Right hindlimb (tissue), 1 donor: Measurements from ENCODE around the gene AAR2.

Experiments
- DNase-seq: peaks from one replicate; pipeline ENCODE4 v3.0.0-alpha.2; 2018

The AAR2 gene

DNA sequence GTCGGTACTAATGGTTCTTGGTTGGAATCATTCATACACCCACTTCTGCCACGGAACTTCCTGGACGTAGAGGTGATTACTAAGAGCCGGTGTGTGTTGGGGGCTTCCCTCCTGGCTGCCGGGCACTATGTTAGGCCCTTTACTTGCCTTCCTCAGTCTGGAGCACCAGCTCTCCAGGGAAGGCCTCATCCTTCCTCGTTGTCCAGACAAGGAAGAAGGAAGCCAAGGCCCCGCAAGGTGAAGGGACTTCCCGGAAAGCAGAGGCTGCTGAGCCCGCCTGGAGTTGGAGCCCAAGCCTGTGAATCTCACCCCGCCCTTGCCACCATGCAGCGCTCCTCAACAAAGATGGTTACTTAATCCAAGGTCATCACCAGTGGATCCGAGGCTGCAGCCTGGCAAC is 26.2 kb downstream of the AAR2 start:
- no peak for DNase-seq

DNA sequence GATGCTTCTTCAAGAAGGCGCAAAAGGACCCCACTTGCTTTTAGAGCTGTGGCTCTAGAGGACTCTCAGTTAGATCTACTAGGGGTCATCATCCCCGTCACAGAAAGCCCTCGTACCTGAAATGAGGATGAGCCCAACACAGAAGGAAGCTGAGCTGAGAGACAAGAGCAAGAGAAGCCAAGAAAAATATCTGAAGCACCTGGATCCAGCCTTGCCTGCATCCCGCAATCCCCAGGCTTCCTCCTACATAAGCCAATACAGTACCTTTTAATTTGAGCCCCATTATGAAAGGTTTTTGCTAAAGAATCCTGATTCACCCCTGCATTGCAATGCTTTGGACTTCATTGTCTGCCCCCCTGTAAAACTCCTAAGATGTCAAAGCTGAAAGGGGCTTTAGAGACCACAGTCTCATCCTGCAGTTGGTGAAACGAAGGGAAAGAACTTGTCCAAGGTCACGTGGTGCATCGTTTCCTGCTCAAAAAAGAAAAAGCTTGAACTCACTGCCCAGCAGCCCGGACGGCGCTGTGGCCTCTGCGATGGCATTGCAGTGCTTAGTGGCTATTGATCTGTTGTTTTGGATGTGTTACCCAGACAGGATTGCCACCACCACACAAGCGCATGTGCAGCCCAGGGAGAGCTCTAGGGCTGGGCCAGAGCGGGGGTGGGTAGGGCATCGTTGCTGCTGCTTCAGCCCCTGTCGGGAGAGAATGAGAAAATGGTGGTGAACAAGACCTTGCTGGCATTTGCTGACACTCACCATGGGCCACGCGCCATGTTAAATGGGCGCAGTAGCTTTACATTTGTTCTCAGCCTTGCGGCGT is 28.4 kb downstream of the AAR2 start:
- no peak for DNase-seq

GRCh38 chr20:36266189-36266588 is 29.9 kb downstream of the AAR2 start:
- DNase-seq, result no peak

DNA sequence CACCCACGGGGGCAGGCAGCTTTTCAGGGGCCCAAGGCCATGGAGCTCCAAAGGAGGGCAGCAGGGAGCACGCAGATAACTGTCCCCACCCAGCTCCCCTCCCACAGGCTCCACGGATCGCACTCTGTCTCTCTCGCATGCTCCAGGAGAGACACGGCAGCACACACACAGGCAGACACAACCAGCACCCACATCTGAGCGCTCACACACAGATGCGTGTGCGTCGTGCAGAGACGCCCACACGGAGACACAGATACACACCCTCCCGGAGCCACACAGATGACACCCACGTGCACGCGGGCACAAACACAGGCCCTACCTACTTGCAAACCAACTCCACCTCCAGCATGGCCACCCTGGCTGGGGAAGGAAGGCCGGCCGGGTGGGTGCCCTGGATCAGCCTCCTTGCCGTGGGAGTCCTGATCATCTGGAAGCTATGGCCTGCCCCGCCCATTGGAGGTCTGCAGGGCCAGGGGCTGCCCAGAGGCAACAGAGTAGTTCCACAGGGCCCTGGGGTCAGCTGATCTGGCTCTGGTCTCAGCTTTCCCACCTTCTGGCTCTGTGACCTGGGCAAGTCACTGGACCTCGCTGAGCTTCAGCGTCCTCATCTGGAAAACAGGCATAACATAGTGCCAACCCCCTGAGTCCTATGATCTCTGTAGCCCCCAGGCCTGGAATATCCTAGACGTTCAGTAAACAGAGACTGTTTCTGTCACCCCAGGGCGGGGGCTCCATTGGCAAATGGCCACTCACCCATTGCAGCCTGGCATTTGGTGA is 31.5 kb downstream of the AAR2 start:
- no peak for DNase-seq

GRCh38 chr20:36268440-36269342 is 32.4 kb downstream of the AAR2 start:
- no peak for DNase-seq

DNA sequence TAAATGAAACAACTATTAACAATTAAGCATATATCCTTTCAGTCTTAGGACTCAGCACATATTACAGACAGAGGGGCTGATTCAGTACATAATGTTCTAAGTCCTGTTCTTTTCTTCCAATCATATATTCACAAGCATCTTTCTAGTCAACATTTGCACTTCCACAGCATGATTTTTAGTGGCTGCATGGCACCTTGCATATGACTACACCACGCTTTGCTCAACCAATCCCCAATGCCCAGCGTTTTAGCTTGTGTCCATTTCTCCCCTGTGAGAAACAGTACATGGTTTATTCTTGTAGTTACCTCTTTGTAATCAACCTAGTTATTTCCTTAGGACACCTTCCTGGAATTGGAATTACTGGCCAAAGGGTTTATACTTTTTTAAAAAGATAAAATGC is 33.2 kb downstream of the AAR2 start:
- no peak for DNase-seq

DNA sequence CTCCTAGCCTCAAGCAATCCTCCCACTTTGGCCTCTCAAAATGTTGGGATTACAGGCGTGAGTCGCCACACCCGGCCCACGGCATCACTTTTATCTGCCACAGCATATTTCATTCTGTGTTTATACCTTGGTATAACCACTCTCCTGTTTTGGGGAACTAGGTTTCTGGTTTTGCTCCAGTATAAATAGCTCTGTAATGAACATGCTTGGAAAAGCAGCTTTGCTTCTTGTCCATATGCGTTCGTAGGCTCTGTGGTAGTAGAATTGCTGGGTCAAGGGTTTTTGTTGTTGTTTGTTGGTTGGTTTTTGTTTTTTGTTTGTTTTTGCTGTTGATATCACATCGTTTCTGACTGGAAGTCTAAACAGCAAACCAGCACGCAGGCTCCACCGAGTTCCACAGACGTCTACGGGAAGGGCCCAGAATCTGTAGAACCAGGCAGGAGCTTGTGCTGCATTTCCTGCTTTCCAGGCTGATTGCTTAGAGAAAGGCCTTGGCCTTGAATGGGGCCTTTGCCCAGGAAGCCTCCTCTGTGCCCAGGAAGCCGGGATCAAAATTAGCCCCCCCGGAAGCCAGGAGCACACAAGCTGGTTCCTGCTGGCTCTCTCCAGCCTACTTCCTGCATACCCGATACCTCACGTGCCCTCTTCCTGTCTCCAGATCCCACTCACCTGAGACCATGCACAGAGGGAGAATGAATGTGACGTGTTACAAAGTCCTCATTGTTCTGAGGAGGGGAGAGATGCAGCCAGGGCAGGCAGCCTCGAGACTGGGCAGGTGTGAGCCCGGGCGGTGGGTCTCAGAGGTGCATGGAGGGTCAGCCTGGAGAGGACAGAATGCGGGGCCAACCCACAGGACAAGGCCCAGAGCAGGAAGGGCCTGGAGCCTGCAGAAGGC is 34.7 kb downstream of the AAR2 start:
- DNase-seq, result no peak

GRCh38 chr20:36271639-36272546 is 35.6 kb downstream of the AAR2 start:
- no peak for DNase-seq

GRCh38 chr20:36272547-36273220 is 36.4 kb downstream of the AAR2 start:
- no peak for DNase-seq

DNA sequence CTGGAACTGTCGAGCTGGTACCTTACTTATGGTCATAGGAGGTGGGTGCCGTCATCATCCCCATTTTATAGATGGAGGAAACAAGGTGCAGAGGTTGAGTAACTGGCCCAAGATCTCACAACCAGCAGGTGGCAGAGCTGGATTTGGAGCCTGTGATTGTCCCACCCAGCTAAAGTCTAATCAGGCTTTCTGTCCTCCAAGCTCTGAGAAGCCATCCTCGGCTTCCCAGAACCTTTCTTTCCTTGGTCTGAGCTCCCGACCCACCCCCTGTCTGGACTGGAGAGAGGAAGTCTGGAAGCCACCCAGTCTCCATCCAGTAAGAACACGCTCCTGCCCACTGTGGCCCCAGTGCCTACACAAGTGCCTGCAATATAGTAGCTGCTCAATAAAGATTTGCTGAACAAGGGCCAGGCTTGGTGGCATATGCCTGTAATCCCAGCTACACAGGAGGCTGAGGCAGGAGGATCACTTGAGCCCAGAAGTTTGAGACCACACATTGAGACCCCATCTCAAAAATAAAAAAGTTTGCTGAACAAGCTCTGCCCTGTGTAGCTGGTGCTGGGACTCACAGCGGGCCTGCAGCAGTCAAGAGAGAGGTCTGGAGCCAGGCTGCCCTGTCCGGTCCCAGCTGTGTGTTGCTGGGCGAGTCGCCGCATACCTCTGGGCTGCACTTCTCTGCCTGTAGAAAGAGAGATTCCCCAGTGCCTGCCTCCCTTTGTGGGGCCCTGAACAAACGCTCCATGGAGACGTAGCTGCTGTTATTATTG is 37.3 kb downstream of the AAR2 start:
- DNase-seq, result no peak

DNA sequence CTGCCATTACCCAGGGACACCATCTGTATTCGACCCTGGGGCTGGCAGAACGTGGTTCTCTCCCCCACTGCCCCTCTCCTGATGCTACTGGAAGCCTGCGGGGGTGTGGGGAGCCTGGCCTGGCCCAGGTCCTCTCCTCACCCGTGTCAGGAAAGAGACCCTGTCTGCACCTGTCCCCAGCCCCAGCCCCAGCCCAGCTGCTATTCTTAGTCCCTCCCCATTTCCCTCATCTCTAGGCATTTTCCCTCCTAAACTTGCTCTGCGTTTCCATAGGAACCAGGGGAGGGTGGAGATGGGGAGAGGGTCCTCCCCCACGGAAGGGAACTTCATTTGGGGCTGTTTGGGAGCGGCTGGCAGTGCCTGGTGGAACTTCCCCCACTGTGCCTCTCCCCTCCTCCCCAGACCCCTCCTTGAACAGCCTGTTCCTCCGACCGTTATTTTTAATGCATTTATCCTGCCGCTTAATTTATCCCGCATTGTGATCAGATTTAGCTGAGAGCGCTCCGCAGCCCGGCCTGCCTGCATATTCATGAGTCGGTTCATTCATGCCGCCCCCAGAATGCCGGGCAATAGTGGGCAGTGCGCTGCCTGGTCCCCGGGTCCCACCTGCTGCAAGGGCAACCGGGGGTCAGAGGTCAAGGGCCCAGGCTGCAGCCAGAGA is 38.0 kb downstream of the AAR2 start:
- no peak for DNase-seq

DNA sequence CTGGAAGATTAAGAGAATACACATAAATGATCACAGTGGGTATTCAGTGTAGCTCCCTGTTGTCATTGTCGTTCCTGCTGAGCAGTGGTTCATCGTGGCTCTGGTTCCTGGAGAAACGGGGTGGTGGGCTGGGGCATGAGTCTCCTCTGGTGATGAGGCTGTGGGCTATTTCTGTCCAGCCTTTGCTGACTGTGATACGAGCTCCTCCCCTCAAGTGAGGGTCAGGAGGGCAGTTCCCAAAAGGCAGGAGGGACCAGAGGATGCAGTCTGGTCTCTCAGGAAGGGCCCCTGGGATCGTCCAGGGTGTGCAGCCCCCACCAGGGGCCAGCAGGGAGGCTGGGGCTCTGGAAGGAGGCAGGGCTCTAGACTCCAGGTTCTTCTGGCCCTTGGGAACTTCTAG is 38.7 kb downstream of the AAR2 start:
- DNase-seq, result no peak

GRCh38 chr20:36275441-36276189 is 39.3 kb downstream of the AAR2 start:
- DNase-seq, result no peak

- no peak for DNase-seq
Observed at GRCh38 chr20:36277546-36277945, 41.3 kb downstream of the AAR2 start.

GRCh38 chr20:36279362-36279761 is 43.1 kb downstream of the AAR2 start:
- no peak for DNase-seq

DNA sequence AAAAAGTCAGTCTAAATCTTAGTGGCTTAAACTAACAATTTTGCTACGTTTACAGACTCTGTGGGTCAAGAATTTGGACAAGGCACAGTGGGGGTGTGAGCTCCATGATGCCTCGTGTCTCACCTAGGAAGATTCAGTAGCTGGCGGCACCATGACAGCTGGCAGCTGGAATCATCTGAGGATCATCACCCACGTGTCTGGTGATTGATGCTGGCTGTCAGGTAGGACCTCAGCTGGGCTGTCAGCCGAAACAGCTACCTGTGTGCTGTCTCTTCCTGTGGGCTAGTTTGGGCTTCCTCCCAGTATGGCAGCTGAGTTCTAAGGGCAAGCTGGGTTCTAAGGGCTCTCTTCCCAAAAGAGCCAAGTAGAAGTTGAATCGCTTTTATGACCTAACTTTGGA is 43.5 kb downstream of the AAR2 start:
- no peak for DNase-seq

DNA sequence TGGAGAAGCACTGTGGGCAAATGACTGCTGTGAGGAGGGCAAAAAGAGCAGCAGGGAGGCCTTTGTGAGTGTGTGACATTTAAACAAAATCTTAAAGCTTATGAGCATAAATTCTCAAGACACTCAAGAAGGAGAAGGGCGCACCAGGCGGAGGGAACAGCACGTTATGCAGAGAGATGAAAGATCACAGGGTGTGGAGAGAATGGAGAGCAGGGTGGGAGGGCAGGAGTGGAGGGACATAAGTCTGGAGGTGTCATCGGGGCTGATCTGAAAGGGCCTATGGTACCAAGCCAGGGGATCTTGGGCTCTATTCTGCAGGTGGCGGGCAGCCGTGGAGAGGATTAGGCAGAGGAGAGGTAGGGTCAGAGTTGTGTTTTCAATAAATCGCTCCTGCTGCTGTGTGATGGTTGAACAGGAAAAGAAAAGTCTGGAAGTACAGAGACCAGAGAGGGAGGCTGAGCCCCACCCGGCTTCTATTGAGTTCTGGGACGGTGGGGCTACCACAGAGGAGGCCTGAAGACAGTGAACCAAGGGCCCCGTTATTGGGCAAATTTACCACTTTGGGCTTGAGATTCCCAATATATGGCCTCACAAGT is 45.6 kb downstream of the AAR2 start:
- DNase-seq, result no peak

- no peak for DNase-seq
Observed at GRCh38 chr20:36284751-36285150, 48.5 kb downstream of the AAR2 start.
